GM18909 (cell line): ENCODE measurements around the gene APLF.
A peak's percentile ranks its signal among the peaks of the same experiment; 100 is the strongest.
"Not testable (repeated sequence)": the region's sequence is repeated elsewhere in the genome, so short reads cannot be mapped to it uniquely, and the experiment has no call there.

Source experiments
- ATAC-seq: cut with Tn5 transposase; IDR thresholded peaks from one replicate; pipeline ENCODE4 v1.9.1; 2021; ENCODE audit warnings: mild to moderate bottlenecking; ENCODE audit not compliant: unreplicated experiment, poor library complexity

APLF gene

GRCh38 chr2:68438455-68439303 lies 28.7 kb upstream of the APLF start:
- no peak for ATAC-seq

- ATAC-seq = peak; percentile 99
Measured at GRCh38 chr2:68441179-68441993, 26.0 kb upstream of the APLF start.

- ATAC-seq = no peak
Measured at GRCh38 chr2:68441994-68442322, 25.4 kb upstream of the APLF start.

- not testable (repeated sequence) for ATAC-seq
Measured at GRCh38 chr2:68446425-68446824, 21.0 kb upstream of the APLF start.

GRCh38 chr2:68447118-68447517 lies 20.3 kb upstream of the APLF start:
- ATAC-seq = no peak

GRCh38 chr2:68448671-68449653 lies 18.4 kb upstream of the APLF start:
- ATAC-seq = no peak

- ATAC-seq = no peak
Measured at GRCh38 chr2:68452158-68452900, 15.1 kb upstream of the APLF start.

- no peak for ATAC-seq
Measured at GRCh38 chr2:68453761-68454360, 13.5 kb upstream of the APLF start.

- ATAC-seq = no peak
Measured at GRCh38 chr2:68454719-68455118, 12.7 kb upstream of the APLF start.

GRCh38 chr2:68456198-68456597 lies 11.2 kb upstream of the APLF start:
- no peak for ATAC-seq

- ATAC-seq = no peak
Measured at GRCh38 chr2:68458981-68459380, 8.4 kb upstream of the APLF start.

- no peak for ATAC-seq
Measured at GRCh38 chr2:68463287-68463877, 4.0 kb upstream of the APLF start.

- no peak for ATAC-seq
Measured at GRCh38 chr2:68464651-68465050, 2.7 kb upstream of the APLF start.

- ATAC-seq = no peak
Measured at GRCh38 chr2:68465081-68465916, 2.1 kb upstream of the APLF start.

GRCh38 chr2:68466361-68466777 lies 1.0 kb upstream of the APLF start:
- ATAC-seq = no peak

GRCh38 chr2:68466778-68467076 lies 658 bp upstream of the APLF start:
- no peak for ATAC-seq

GRCh38 chr2:68468801-68469200 lies 1.4 kb downstream of the APLF start:
- no peak for ATAC-seq

- ATAC-seq = no peak
Measured at GRCh38 chr2:68469935-68470334, 2.5 kb downstream of the APLF start.
